GM21576 (cell line): ENCODE results near the gene GGN.
A peak's percentile ranks its signal among the peaks of the same experiment; 100 is the strongest.
"Not testable (repeated sequence)": the region's sequence is repeated elsewhere in the genome, so short reads cannot be mapped to it uniquely, and the experiment has no call there.

ENCODE experiments used
- ATAC-seq: cut with Tn5 transposase; IDR thresholded peaks from one replicate; pipeline ENCODE4 v1.9.1; 2021; ENCODE audit warnings: mild to moderate bottlenecking, moderate library complexity; ENCODE audit not compliant: unreplicated experiment

Gene GGN

DNA sequence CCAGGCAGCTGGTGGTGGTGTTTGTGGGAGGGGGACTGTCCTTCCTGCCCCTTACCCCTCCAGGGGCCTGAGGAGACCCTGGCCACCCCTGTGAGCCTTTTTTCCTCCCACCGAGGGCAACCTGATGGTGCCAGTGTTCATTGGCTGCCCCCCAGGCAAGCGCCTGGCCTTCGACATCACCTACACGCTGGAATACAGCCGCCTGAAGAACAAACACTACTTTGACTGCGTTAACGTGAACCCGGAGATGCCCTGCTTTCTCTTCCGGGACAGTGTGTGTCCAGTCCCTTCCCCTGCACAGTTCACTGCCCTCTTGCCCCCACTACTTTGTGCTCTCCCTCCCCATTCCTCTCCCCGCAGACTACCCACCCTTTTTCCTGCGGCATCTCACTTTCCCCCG is 20.8 kb downstream of the GGN start:
- ATAC-seq, result no peak

DNA sequence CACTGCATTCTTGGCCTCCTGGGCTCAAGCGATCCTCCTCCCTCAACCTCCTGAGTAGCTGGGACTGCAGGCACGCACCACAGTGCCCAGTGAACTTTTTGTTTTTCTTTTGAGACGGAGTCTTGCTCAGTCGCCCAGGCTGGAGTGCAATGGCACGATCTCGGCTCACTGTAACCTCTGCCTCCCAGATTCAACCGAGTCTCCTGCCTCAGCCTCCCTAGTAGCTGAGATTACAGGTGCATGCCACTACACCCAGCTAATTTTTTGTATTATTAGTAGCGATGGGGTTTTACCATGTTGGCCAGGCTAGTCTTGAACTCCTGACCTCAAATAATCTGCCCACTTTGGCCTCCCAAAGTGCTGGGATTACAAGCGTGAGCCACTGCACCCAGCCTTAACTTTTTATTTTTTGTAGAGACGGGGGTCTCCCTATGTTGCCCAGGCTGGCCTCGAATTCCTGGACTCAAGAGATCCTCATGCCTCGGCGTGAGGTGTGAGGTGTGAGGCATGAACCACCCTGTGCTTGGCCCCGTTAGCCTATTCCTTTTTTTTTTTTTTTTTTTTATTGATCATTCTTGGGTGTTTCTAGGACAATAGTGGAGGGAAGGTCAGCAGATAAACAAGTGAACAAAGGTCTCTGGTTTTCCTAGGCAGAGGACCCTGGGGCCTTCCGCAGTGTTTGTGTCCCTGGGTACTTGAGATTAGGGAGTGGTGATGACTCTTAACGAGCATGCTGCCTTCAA is 24.7 kb downstream of the GGN start:
- not testable (repeated sequence) for ATAC-seq

GRCh38 chr19:38362076-38362945 is 25.5 kb downstream of the GGN start:
- no peak for ATAC-seq

- peak; percentile 49 for ATAC-seq
These were observed 26.2 kb downstream of the GGN start for GRCh38 chr19:38361633-38362075.

GRCh38 chr19:38360839-38361631 is 26.8 kb downstream of the GGN start:
- no peak for ATAC-seq

- no peak for ATAC-seq
These were observed 27.5 kb downstream of the GGN start for GRCh38 chr19:38360351-38360750.

GRCh38 chr19:38359242-38360021 is 28.4 kb downstream of the GGN start:
- no peak for ATAC-seq

DNA sequence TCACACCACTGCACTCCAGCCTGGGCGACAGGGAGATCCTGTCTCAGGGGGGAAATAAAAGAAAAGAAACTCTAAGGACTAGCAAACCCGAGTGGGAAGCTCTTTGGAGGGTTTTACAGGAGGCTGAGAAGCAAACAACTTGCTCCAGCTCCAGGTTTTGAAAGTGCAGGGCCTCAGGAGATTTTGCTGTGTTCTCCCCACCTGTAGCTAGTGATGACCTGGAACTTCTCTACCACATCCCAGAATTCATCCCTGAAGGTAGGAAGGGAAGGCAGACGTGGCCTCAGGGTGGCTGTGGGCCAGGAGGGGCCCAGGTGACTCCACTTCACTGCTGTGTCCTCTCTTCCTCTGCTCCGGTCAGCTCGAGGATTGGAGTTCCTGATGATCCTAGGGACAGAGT is 29.8 kb downstream of the GGN start:
- ATAC-seq, result no peak

DNA sequence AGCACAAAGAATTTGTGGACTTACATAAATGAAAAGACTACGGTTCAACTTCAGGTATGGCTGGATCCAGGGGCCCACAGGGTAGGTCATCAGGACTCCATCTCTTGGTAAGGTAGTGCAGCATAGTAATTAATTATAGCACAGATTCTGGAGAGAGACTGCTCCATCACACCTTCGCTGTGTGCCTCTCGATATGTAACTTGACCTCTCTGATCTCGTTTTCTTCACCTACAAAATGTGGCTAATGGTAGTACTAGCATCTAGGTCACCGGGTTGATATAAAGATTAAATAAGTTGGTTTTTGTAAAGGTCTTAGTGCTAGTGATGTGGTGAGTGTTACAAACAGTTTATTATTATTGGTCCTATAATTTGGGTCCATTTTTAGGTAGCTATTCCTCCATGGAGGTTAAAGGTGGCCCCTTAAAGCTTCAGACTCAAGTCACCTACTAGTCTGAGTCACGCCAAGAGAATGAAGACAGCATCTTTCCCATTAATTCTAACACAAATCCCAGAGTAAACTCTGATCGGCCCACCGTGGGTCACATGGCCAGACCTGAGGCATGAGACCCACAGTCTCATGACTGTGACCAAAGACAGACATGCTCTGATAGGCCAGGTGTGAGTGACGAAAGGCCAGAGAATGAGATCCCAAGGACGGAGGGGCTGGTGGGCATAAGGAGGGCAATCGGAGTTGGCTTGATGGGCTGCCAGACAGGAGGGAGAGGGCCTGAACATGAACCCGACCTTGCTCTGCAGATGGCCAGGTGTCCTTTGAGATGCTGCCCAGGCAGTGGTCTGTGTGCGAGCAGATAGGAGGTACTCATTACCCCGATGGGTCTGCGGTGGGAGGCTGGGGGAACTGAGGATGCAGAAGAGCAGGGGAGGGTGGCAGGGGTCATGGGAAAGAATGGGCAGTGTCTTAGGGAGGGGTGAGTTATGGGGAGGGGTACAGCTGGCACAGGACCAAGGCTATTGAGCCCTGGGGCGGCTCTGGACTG is 31.8 kb downstream of the GGN start:
- ATAC-seq, result no peak

GRCh38 chr19:38352611-38353010 is 35.2 kb downstream of the GGN start:
- ATAC-seq, result no peak

DNA sequence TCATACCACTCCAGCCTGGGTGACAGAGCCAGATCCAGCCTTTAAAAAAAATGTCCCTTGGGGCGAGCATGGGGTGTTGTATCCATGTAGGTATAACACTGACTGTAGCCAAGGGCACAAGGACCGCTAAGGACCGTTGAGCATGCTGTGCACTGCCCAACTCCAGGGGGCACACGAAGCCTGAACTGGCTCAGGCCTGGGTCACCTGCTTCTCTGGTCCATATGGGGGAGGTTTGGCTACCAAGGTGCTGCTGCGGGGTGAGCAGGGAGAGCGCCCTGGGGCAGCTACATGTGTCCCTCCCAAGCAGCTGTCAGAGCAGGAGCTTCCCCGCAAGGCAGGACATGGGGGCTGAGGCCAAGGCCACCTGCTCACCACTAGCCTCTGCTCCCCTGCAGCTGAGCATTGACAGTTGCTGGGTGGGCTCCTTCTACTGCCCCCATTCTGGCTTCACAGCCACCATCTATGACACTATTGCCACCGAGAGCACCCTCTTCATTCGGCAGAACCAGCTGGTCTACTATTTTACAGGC is 35.9 kb downstream of the GGN start:
- no peak for ATAC-seq

- ATAC-seq, result no peak
These were observed 37.0 kb downstream of the GGN start for GRCh38 chr19:38350883-38351282.

DNA sequence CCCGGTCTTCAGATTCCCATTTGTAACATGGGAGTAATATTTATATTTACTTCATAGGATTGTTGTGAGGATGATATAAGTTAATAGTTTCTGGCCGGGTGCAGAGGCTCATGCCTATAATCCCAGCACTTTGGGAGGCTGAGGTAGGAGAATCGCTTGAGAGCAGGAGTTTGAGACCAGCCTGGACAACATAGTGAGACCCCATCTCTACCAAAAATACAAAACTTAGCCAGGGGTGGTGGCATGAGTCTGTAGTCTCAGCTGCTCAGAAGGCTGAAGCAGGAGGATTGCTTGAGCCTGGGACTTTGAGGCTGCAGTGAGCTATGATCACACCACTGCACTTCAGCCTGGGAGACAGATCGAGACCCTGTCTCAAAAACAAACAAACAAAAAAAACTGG is 41.0 kb downstream of the GGN start:
- no peak for ATAC-seq

- ATAC-seq, result no peak
These were observed 46.9 kb downstream of the GGN start for GRCh38 chr19:38340927-38341326.

DNA sequence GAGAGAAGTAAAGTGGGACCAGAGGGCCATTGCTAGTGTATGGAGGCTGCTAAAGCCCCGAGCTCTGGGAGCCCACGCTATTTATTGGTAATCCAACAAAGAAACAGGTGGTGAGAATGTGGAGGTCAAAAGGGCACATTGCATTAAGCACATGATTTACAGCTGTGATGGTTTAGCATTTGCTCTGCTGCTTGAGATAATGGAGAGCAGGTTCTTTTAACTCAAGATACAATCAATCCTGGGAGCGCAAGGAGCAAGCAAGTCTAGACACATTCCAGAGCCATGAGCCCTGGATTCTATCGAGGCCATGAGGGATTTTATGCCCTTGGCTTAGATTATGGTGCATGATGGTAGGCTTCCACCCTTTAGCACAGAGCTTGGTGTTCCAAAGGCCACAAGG is 48.8 kb downstream of the GGN start:
- ATAC-seq, result not testable (repeated sequence)

DNA sequence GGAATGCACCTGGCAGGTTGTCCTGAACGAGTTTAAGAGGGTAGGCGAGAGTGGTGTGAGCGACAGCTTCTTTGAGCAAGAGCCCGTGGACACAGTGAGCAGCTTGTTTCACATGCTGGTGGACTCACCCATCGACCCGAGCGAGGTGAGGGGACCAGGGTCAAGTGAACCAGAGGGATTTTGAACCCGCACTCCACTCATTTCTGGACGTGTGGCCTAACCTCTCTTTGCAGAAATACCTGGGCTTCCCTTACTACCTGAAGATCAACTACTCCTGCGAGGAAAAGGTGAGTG is 50.5 kb downstream of the GGN start:
- no peak for ATAC-seq

DNA sequence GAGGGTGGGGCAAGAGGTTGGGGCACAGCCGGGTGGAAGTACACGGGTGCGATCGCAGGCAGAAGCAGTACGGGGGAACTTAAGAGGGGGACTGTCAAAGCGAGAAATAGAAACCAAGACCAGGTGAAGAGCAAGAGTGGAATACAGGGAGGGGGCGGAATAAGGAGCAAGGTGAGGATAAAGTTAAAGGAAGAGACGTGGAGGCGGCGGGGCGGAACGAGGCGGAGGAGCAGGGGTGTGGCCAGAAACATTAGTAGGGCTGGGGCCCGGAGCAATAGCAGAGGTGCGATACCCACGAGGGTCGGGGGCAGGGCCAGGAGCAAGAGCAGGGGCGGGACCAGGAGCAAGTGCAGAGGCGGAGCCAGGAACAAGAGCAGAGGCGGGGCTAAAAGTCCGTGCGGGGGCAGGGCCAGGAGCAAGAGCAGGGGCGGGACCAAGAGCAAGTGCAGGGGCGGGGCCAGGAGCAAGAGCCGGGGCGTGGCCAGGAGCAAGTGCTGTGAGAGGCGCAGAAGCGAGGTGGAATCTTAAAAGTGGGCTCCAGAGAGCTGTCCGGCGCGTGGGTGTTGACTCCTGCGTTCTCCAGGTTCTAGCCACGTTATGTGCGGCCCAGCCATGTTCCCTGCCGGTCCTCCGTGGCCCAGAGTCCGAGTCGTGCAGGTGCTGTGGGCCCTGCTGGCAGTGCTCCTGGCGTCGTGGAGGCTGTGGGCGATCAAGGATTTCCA is 51.0 kb downstream of the GGN start:
- peak; percentile 50 for ATAC-seq

- peak; percentile 64 for ATAC-seq
These were observed 51.7 kb downstream of the GGN start for GRCh38 chr19:38335949-38336637.
